ENCODE measurements around the gene GJB5.

The GJB5 gene

GRCh38 chr1:34755961-34756360 is 1.1 kb downstream of the GJB5 start:
- no peak overlapping the region for H3K4me3 ChIP-seq (ENCODE audit: low read depth, low read length)
- no peak for DNase-seq (ENCODE audit: low read depth)
- no peak for TF ChIP-seq CTCF (conservative IDR thresholded peaks at IDR 0.05; ENCODE audit: low read depth, low read length)

GRCh38 chr1:34757386-34757785 is 2.5 kb downstream of the GJB5 start:
- no peak overlapping the region for H3K4me3 ChIP-seq (ENCODE audit: low read depth, low read length)

GRCh38 chr1:34758751-34759150 is 3.9 kb downstream of the GJB5 start:
- TF ChIP-seq CTCF (conservative IDR thresholded peaks at IDR 0.05; ENCODE audit: low read depth, low read length) = no peak
- no peak for DNase-seq (ENCODE audit: low read depth)
- no peak overlapping the region for H3K4me3 ChIP-seq (ENCODE audit: low read depth, low read length)

More at GRCh38 chr1:34757386-34757785, 2.5 kb downstream of the GJB5 start:
- no peak for TF ChIP-seq CTCF (conservative IDR thresholded peaks at IDR 0.05; ENCODE audit: low read depth, low read length)
- DNase-seq (ENCODE audit: low read depth) = no peak

- DNase-seq (ENCODE audit: low read depth) = no peak
- TF ChIP-seq CTCF (conservative IDR thresholded peaks at IDR 0.05; ENCODE audit: low read depth, low read length) = no peak
- no peak within 1 kb of the TSS for H3K4me3 ChIP-seq (ENCODE audit: low read depth, low read length)
These were observed 4.9 kb downstream of the GJB5 start, which contains the start of gene GJB4 for GRCh38 chr1:34759503-34760357. Gene GJB4 (plus strand): TSS chr1:34759740. CDS start chr1:34761255, 1,515 bp downstream.

GRCh38 chr1:34761176-34761761 is 6.4 kb downstream of the GJB5 start:
- TF ChIP-seq CTCF (conservative IDR thresholded peaks at IDR 0.05; ENCODE audit: low read depth, low read length) = no peak
- no peak overlapping the region for H3K4me3 ChIP-seq (ENCODE audit: low read depth, low read length)
- DNase-seq (ENCODE audit: low read depth) = no peak

GRCh38 chr1:34761776-34762307 is 7.0 kb downstream of the GJB5 start:
- no peak overlapping the region for H3K4me3 ChIP-seq (ENCODE audit: low read depth, low read length)
- no peak for DNase-seq (ENCODE audit: low read depth)
- TF ChIP-seq CTCF (conservative IDR thresholded peaks at IDR 0.05; ENCODE audit: low read depth, low read length) = no peak
